CD4-positive, alpha-beta T cell treated with Interleukin-6 for 4 hours (primary cell): ENCODE measurements around the gene RUNDC3A.
"Not testable (repeated sequence)": the region's sequence is repeated elsewhere in the genome, so short reads cannot be mapped to it uniquely, and the experiment has no call there.

Source experiments
- DNase-seq: peaks from one replicate; pipeline ENCODE4 v3.0.0-alpha.2; 2020; ENCODE audit warnings: mixed read lengths

Gene RUNDC3A

GRCh38 chr17:44346064-44346844, 37.9 kb downstream of the RUNDC3A start:
- DNase-seq = no peak

GRCh38 chr17:44347206-44348055, 39.0 kb downstream of the RUNDC3A start:
- DNase-seq = not testable (repeated sequence)

GRCh38 chr17:44348234-44348987, 40.0 kb downstream of the RUNDC3A start:
- DNase-seq = no peak

DNA sequence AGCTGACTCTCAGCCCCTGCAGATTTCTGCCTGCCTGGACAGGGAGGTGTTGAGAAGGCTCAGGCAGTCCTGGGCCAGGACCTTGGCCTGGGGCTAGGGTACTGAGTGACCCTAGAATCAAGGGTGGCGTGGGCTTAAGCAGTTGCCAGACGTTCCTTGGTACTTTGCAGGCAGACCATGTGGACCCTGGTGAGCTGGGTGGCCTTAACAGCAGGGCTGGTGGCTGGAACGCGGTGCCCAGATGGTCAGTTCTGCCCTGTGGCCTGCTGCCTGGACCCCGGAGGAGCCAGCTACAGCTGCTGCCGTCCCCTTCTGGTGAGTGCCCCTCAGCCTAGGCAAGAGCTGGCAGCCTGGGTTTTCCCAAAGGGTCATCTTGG, 40.6 kb downstream of the RUNDC3A start:
- no peak for DNase-seq

DNA sequence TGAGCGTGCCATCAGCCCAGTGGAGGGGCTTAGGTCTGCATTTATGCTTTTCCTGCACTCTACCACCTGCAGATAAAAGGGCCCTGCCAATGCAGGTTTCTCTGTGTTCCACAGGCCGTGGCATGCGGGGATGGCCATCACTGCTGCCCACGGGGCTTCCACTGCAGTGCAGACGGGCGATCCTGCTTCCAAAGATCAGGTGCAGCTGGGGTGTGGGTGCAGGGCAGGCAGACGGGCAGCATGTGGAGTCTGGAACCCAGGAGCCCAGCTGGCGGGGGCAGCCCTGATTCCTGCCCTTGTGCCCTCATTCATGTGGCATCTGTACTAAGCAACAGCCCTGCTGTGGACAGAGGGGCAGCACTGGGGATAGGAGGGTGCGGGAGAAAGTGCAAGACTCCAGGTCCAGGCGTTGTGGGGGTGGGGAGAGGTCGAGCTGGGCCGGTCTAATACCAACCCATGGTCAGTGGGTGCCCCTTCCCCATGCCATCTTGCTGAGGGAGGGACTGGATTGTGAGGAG, 41.2 kb downstream of the RUNDC3A start:
- DNase-seq = no peak

GRCh38 chr17:44350733-44351226, 42.4 kb downstream of the RUNDC3A start:
- DNase-seq = peak; percentile 81

DNA sequence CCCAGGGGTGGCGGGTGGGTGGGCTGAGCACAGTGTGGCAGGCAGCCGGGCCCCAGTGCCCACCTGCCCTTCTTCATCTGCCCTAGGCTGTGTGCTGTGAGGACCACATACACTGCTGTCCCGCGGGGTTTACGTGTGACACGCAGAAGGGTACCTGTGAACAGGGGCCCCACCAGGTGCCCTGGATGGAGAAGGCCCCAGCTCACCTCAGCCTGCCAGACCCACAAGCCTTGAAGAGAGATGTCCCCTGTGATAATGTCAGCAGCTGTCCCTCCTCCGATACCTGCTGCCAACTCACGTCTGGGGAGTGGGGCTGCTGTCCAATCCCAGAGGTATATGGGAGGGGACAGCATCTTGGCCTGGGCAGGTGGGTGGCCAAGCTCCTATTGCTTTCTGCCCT, 43.1 kb downstream of the RUNDC3A start:
- no peak for DNase-seq

- no peak for DNase-seq
These were observed 43.8 kb downstream of the RUNDC3A start for GRCh38 chr17:44351961-44352827.

- DNase-seq = no peak
These were observed 44.6 kb downstream of the RUNDC3A start for GRCh38 chr17:44352828-44353671.

DNA sequence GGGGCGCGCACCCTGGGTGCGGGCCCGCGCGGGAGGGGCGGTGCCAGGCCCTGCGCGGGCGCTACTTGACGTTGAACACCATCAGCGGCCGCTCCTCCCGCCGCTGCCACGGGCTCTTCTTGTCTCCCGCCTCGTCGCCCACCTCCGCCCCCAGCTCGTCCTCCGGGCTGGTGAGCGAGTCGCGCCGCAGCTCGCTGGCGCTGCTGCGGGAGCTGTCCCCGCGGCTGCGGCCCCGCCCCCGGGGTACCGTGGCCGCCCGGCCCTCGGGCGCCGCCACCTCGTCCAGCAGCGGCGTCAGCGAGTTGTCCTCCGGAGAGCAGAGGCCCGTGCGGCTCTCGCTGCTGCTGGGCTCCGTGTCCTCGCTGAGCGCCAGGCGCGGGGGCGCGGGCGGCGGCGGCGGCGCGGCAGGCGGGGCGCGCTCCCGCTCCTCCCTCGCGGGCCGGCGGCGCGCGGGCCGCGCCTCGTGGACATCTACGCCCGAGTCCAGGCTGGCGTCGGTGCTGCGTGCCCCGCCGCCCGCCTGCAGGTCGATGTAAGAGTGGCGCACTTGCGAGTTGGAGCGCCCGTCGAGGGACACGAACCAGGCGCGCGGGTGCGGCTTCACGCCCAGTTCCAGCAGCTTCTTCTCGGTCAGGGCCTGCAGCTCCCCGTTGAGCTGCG, 45.4 kb downstream of the RUNDC3A start:
- peak; percentile 37 for DNase-seq

DNA sequence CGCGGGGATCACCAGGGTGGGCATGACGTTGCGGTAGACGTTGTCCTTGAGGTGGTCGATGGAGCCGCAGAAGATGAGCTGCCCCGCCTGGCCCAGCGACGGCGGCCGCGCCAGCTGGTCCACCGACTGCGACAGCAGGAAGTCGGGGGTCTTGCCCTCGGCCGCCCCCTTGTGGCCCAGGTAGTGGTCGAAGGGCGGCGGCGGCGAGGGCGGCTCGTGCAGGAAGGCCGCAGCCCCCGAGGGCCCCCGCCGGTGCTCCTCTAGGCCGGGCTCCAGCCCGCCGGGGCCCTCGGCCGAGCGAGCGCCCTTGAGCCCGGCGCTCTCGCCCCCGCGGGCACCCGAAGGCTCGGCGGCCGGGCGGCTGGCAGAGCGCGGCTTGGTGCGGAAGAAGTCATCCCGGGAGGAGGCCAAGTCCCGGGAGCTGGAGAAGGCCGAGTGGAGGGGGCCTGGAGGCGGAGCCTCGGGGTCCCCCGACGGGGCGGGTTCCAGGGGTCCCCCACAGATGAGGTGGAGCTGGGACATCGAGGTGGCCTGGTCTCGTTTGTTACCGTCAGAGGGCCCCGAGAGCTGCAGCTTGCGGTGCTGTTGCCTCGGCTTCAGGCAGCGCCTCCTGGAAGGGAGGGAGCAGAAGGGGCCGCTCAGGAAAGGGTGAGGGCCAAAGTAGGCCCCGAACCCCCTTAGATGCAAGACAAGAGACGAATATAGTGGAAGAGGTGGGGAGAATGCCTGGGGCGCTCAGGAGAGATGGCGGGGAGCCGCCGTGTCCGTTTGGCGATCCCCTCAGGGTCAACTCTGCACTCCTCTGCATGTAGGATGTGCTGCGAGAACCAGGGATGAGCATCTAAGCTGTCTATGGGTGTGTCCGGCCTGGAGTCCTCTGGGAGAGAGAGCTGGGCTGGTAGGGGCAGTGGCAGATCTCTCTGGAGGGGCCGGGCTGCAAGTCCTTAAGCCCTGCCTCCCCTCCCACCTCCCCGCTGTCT, 46.5 kb downstream of the RUNDC3A start:
- peak; percentile 76 for DNase-seq

- DNase-seq = no peak
These were observed 47.3 kb downstream of the RUNDC3A start for GRCh38 chr17:44355642-44356099.

DNA sequence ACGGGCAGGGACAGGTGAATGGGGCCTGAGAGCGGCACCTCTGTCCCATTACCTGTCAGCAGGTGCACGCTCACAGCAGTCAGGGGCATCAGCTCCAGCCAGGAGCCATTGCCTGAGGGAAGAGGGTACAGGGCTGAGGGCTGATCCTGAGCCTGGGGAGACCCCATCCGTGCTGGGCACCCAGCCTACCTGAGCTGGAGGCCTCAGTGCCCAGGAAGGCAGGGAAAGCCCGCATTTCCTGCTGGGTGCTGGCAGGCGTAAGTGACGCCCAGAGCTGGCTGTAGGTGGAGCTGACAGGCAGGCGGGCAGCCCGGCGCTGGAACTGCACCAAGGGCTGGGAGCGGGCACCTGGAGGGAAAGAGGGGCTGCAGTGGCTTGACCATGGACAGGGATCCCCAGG, 47.8 kb downstream of the RUNDC3A start:
- DNase-seq = no peak

- DNase-seq = no peak
These were observed 49.7 kb downstream of the RUNDC3A start for GRCh38 chr17:44358066-44358465.

- no peak for DNase-seq
These were observed 50.6 kb downstream of the RUNDC3A start for GRCh38 chr17:44359006-44359405.

DNA sequence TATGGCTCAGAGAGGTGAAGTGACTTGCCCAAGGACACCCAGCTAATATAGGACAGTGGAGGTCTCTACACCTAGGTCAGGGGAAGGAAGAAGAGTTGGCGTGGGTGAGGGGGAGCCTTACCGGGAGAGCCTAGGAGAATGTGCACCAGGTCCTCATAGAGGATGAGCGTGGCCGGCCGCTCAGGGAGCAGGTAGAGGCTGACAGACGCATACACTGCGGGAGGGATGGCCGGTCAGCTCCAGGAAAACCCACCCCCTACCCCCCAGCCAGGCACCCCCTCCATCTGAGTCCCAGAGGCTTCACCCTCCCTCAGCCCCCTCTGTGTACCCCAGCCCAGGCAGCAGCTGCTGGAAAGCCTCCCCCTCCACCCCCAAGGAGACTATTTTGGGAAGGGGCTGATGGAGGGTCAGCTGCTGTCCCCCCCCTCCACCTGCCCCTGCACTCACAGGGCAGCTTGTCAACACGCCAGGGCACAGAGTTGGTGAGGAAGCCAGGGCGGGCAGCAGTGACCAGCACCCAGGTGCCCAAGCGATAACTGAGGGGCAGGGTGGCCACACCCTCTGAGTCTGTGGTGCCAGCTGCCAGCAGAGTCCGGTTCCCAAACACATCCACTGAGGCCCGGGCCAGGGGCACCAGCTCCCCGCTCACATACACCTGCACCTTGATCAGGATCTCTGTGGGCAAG, 51.2 kb downstream of the RUNDC3A start:
- no peak for DNase-seq

- no peak for DNase-seq
These were observed 51.7 kb downstream of the RUNDC3A start for GRCh38 chr17:44360144-44360533.

DNA sequence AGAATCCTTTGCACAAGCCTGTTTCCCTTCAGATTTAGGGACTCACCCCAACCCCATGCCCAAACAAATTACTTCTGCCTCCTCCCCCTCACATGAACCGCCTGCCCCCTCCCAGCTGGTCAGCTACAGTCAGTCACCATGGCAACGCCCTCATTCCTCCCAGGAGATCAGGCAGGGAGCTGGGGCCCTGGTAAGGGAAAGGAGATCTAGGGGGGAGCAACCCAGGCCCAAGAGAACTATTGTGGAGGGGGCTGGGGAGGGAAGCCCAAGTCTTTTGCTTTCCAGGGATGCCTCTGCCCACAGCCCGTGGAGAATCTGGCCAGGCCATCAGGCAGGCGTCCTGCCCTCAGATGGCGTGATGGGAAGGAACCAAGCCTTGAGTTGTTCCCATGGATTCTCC, 52.4 kb downstream of the RUNDC3A start:
- DNase-seq = no peak
